Parathyroid adenoma (tissue), 2 donors: ENCODE results near the gene FAM83G.
A peak's percentile ranks its signal among the peaks of the same experiment; 100 is the strongest.

ENCODE experiments used
- H2AFZ ChIP-seq: fragments of 300-600 bp; sonication (generic); one replicate; pipeline ENCODE4 v1.7.0; 2017; ENCODE audit warnings: antibody characterized with exemption, mild to moderate bottlenecking
- H3K27ac ChIP-seq: fragments of 300-600 bp; sonication (generic); one replicate; pipeline ENCODE4 v1.7.0; 2017
- H3K27me3 ChIP-seq: fragments of 300-600 bp; sonication (generic); one replicate; pipeline ENCODE4 v1.7.0; 2017; ENCODE audit warnings: low read length; ENCODE audit not compliant: control insufficient read depth, insufficient read depth
- H3K36me3 ChIP-seq: fragments of 300-600 bp; sonication (generic); one replicate; pipeline ENCODE4 v1.7.0; 2017; ENCODE audit warnings: low read length; ENCODE audit not compliant: control insufficient read depth, insufficient read depth
- H3K4me1 ChIP-seq: fragments of 300-600 bp; sonication (generic); one replicate; pipeline ENCODE4 v1.7.0; 2017; ENCODE audit warnings: control low read depth
- H3K4me2 ChIP-seq: fragments of 300-600 bp; sonication (generic); one replicate; pipeline ENCODE4 v1.7.0; 2017; ENCODE audit warnings: low read length
- H3K4me3 ChIP-seq: fragments of 300-600 bp; sonication (generic); one replicate; pipeline ENCODE4 v1.7.0; 2017; ENCODE audit warnings: low read depth, low read length
- H3K79me2 ChIP-seq: fragments of 300-600 bp; sonication (generic); one replicate; pipeline ENCODE4 v1.7.0; 2017; ENCODE audit warnings: control low read depth
- H3K9ac ChIP-seq: fragments of 300-600 bp; sonication (generic); one replicate; pipeline ENCODE4 v1.7.0; 2017; ENCODE audit warnings: mild to moderate bottlenecking
- H3K9me3 ChIP-seq: fragments of 300-600 bp; sonication (generic); one replicate; pipeline ENCODE4 v1.7.0; 2017; ENCODE audit warnings: low read length; ENCODE audit not compliant: control insufficient read depth
- TF ChIP-seq, protein P1 (sequence below): fragments of 300-600 bp; sonication (generic); IDR thresholded peaks from one replicate; pipeline ENCODE4 v1.7.0; 2017; ENCODE audit warnings: antibody characterized with exemption, mild to moderate bottlenecking
- donor health status: primary hyperparathyroidism.

The FAM83G gene

GRCh38 chr17:19005789-19006430 lies 1.3 kb upstream of the FAM83G start:
- Histone ChIP-seq H3K36me3 (no peaks in the 10 kb centered on the region), H3K27me3 (no peaks in the 10 kb centered on the region), H3K9ac (no peak overlapping the region), H3K4me1 (peaks cover 15% of the 10 kb centered on the region), H3K27ac (no peak overlapping the region), H2AFZ (no peak overlapping the region), H3K4me3 (no peak overlapping the region), H3K9me3 (no peaks in the 10 kb centered on the region), H3K4me2 (no peak overlapping the region), H3K79me2 (no peaks in the 10 kb centered on the region)
- TF ChIP-seq, protein P1, sequence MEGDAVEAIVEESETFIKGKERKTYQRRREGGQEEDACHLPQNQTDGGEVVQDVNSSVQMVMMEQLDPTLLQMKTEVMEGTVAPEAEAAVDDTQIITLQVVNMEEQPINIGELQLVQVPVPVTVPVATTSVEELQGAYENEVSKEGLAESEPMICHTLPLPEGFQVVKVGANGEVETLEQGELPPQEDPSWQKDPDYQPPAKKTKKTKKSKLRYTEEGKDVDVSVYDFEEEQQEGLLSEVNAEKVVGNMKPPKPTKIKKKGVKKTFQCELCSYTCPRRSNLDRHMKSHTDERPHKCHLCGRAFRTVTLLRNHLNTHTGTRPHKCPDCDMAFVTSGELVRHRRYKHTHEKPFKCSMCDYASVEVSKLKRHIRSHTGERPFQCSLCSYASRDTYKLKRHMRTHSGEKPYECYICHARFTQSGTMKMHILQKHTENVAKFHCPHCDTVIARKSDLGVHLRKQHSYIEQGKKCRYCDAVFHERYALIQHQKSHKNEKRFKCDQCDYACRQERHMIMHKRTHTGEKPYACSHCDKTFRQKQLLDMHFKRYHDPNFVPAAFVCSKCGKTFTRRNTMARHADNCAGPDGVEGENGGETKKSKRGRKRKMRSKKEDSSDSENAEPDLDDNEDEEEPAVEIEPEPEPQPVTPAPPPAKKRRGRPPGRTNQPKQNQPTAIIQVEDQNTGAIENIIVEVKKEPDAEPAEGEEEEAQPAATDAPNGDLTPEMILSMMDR, result no peak

DNA sequence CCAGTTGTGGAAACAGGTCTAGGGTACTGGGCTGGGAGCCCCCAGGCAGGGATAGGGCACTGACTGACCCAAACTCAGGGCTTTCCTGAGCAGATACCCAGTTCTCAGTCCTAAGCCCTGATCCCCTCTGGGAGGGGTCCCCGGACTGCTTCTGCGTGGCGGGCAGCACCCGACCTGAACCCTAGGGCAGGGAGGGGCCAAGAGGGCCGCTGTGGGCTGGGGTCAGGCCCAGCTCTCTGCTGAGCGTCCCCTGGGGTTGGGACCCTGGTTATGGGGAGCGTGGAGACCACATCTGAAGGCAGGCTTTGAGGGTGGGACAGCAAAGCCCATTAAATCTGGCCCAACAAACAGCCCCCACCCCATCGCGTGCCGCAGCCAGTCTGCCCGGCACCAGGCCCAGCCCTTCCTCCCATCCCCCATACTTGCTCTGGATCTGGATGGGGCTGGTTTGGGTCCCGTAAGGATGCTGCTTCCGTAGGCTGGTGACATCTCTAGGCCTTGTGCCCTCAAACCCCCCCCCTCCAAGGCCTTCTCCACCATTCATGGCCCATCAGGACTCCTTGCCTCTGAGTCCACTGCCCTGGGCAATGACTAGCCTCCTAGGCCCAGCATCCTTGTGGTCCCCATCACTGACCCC lies 691 bp upstream of the FAM83G start:
- TF ChIP-seq, protein P1, result no peak
- no peaks in the 10 kb centered on the region for H3K27me3 ChIP-seq
- peak overlapping the region; percentile 57 for H3K4me3 ChIP-seq
- H3K4me1 ChIP-seq, result peaks cover 15% of the 10 kb centered on the region
- H3K9me3 ChIP-seq, result no peaks in the 10 kb centered on the region
- peak overlapping the region; percentile 84 for H3K4me2 ChIP-seq
- H3K36me3 ChIP-seq, result no peaks in the 10 kb centered on the region
- no peak overlapping the region for H3K27ac ChIP-seq
- peaks cover 3% of the 10 kb centered on the region for H3K79me2 ChIP-seq
- peak overlapping the region; percentile 73 for H2AFZ ChIP-seq
- H3K9ac ChIP-seq, result no peak overlapping the region

- Histone ChIP-seq H3K9me3 (no peaks in the 10 kb centered on the region), H3K27me3 (no peaks in the 10 kb centered on the region), H3K9ac (no peak overlapping the region), H3K4me2 (peak overlapping the region; percentile 85), H3K4me1 (peaks cover 16% of the 10 kb centered on the region), H3K4me3 (peak overlapping the region; percentile 66), H3K36me3 (no peaks in the 10 kb centered on the region), H2AFZ (peak overlapping the region; percentile 86), H3K79me2 (peaks cover 9% of the 10 kb centered on the region), H3K27ac (no peak overlapping the region)
- TF ChIP-seq, protein P1, result no peak
Observed at GRCh38 chr17:19003543-19004420, 782 bp downstream of the FAM83G start.

- Histone ChIP-seq H3K9ac (no peak overlapping the region), H3K4me3 (peak overlapping the region; percentile 66)
Observed at GRCh38 chr17:19002805-19003542, 1.6 kb downstream of the FAM83G start.

More at GRCh38 chr17:19002805-19003542, 1.6 kb downstream of the FAM83G start:
- Histone ChIP-seq H3K27ac (no peak overlapping the region), H3K4me2 (peak overlapping the region; percentile 85), H3K9me3 (no peaks in the 10 kb centered on the region), H3K36me3 (no peaks in the 10 kb centered on the region), H3K79me2 (peaks cover 9% of the 10 kb centered on the region), H2AFZ (no peak overlapping the region), H3K4me1 (peaks cover 16% of the 10 kb centered on the region), H3K27me3 (no peaks in the 10 kb centered on the region)
- TF ChIP-seq, protein P1, result no peak
